Prostate gland (tissue), 2 donors: ENCODE results near the gene KLF1. TPM values are rescaled to one million over a fixed set of nuclear protein-coding genes. Genes with fewer than 3 reads are reported as not detected.

Source experiments
- DNase-seq: peaks from one replicate; pipeline ENCODE4 v3.0.0-alpha.2; 2019; ENCODE audit warnings: low spot score
- H3K27ac ChIP-seq, 2 donors: fragments of 200-600 bp; sonication (generic); 2 replicates each; pipeline ENCODE4 v1.5.1; 2017 to 2019
- H3K27me3 ChIP-seq: fragments of 200-600 bp; sonication (generic); replicated peaks from 2 replicates; pipeline ENCODE4 v1.5.1; 2019; ENCODE audit not compliant: insufficient read depth
- H3K36me3 ChIP-seq, 2 donors: fragments of 200-600 bp; sonication (generic); 1 replicate in 1 of 2; 2 replicates in 1 of 2; pipeline versions ENCODE4 v1.5.1 to v1.8.1; 2017 to 2019
- H3K4me1 ChIP-seq: fragments of 200-600 bp; sonication (generic); replicated peaks from 2 replicates; pipeline ENCODE4 v1.5.1; 2019
- H3K4me3 ChIP-seq, 2 donors: fragments of 200-600 bp; sonication (generic); 2 replicates each; pipeline ENCODE4 v1.5.1; 2017 to 2019
- H3K9me3 ChIP-seq: fragments of 200-600 bp; sonication (generic); 2 replicates; pipeline ENCODE4 v1.5.1; 2017
- POLR2A ChIP-seq: fragments of 450-650 bp; IDR thresholded peaks from one replicate; pipeline ENCODE4 v1.6.1; 2016; ENCODE audit warnings: antibody characterized with exemption, mild to moderate bottlenecking
- POLR2AphosphoS5 ChIP-seq: sonication (generic); formaldehyde crosslinking; IDR thresholded peaks from one replicate; pipeline ENCODE4 v1.6.1; 2017; ENCODE audit warnings: antibody characterized with exemption
- WGBS: methylation state at CpG from one replicate; pipeline ENCODE4 v1.1.5; 2018; 5-methylcytosine and 5-hydroxymethylcytosine counted together
- intact Hi-C: fragments of 100-400 bp; cut with DNase I; formaldehyde crosslinking; loops from one replicate; pipeline ENCODE4 v1.14.2; 2022
- total RNA-seq, 2 donors: library from RNA; depleted of rRNA; stranded (reverse); fragments of >200 nt; gene quantifications; one replicate each; pipeline ENCODE4 v1.1.0, GENCODE V29; 2016
- TF ChIP-seq, protein P1 (sequence below), 4 experiments: fragments of 200-600 bp in 2 of 4; fragments of 450-650 bp in 2 of 4; sonication (generic) in 2 of 4; IDR thresholded peaks; 1 replicate in 3 of 4; 2 replicates in 1 of 4; pipeline ENCODE4 v1.5.1; 2016 to 2019; ENCODE audit warnings: antibody characterized with exemption in 4 of 4, mild to moderate bottlenecking in 2 of 4, moderate library complexity in 2 of 4

KLF1 gene
- total RNA-seq, 2 donors from 2014 or later, result not detected

DNA sequence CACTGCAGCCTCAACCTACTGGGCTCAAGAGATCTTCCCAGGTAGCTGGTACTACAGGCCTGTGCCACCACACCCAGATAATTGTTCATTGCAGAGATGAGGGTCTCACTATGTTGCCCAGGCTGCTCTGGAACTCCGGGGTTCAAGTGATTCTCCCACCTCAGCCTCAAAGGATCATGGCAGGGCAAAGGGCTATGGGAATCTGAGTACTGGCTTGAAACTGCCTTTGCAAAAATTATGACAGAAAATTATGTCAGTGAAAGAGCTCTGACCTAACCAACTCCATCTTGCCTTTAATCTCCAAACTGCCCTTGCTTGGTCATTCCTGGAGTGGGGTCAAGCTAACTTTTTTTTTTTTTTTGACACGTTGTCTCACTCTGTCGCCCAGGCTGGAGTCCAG is 4.4 kb downstream of the KLF1 start:
- intact Hi-C loops, result loop anchor here (10.0 kb wide), 1 partner anchor 52 kb away; the partner anchor contains the start of genes CALR and FARSA
- Histone ChIP-seq H3K9me3 (no peaks in the 10 kb centered on the region), H3K4me1 (no peaks in the 10 kb centered on the region), H3K27me3 (no peaks in the 10 kb centered on the region), H3K36me3 (no peaks in the 10 kb centered on the region), H3K4me3 (no peak overlapping the region), H3K27ac (no peak overlapping the region)
- WGBS, result 91% methylated on average over 3 of the region's 3 CpGs
- no peak for TF ChIP-seq POLR2AphosphoS5
- TF ChIP-seq, protein P1, sequence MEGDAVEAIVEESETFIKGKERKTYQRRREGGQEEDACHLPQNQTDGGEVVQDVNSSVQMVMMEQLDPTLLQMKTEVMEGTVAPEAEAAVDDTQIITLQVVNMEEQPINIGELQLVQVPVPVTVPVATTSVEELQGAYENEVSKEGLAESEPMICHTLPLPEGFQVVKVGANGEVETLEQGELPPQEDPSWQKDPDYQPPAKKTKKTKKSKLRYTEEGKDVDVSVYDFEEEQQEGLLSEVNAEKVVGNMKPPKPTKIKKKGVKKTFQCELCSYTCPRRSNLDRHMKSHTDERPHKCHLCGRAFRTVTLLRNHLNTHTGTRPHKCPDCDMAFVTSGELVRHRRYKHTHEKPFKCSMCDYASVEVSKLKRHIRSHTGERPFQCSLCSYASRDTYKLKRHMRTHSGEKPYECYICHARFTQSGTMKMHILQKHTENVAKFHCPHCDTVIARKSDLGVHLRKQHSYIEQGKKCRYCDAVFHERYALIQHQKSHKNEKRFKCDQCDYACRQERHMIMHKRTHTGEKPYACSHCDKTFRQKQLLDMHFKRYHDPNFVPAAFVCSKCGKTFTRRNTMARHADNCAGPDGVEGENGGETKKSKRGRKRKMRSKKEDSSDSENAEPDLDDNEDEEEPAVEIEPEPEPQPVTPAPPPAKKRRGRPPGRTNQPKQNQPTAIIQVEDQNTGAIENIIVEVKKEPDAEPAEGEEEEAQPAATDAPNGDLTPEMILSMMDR (IDR thresholded peaks at IDR 0.05), result no peak
- no peak for TF ChIP-seq POLR2A
- no peak for DNase-seq

DNA sequence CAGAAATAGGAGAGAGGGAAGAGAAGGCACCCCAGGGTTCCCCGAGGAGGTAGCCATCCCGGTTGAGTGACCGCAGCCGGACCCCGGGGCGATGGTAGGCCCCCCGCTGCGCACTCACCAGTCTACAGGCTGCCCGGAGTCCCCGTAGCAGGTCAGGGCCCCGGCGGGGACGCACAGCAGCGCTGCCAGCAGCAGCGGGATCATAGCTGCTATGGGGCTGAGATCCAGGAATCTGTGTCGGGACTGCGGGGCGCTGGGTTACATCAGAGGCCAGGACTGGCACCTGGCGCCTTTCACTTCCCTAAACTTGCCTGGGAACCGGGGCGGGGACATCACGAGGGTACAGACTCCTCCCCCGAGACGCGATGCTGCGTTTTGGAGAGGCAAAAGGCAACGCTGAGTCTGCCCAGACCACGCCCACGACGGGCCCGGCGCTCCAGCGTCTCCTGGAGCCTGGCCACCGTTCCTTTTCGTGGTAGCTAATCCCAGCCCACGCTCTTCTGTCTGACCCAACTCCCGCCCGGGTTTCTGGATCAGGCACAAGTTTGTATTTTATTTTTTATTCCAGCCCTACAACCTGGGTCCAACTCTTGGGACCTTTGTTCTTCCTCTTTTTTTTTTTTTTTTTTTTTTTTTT is 5.7 kb downstream of the KLF1 start, which contains the start of gene DNASE2:
TSS of gene DNASE2 (minus strand) at position 278 of the 637 bp plus-strand sequence. CDS start at position 204, 74 bp downstream.
- peak within 1 kb of the TSS; percentile 74 to 83 for H3K27ac ChIP-seq
- WGBS, result under 1% methylated on average over 38 of the region's 38 CpGs
- TF ChIP-seq, protein P1 (IDR thresholded peaks at IDR 0.05), result peak in 1 of 4 experiments; percentile 12
- TF ChIP-seq POLR2AphosphoS5, result peak; percentile 98
- peak; percentile 98 for TF ChIP-seq POLR2A
- H3K4me3 ChIP-seq, result peak within 1 kb of the TSS; percentile 45 to 65
- no peaks in the 10 kb centered on the region for H3K4me1 ChIP-seq
- intact Hi-C loops, result loop anchor here (10.0 kb wide), 1 partner anchor 54 kb away; the partner anchor contains the start of genes CALR and FARSA
- no peaks in the 10 kb centered on the region for H3K27me3 ChIP-seq
- DNase-seq, result peak; percentile 98
- H3K9me3 ChIP-seq, result no peaks in the 10 kb centered on the region
- H3K36me3 ChIP-seq, result no peaks in the 10 kb centered on the region

GRCh38 chr19:12880551-12881171 is 6.3 kb downstream of the KLF1 start:
- H3K4me1 ChIP-seq, result no peaks in the 10 kb centered on the region
- intact Hi-C loops, result loop anchor here (10.0 kb wide), 1 partner anchor 54 kb away; the partner anchor contains the start of genes CALR and FARSA
- WGBS, result 9% methylated on average over 27 of the region's 29 CpGs
- H3K27ac ChIP-seq, result peak overlapping the region; percentile 74 to 83
- TF ChIP-seq POLR2AphosphoS5, result no peak
- TF ChIP-seq, protein P1 (IDR thresholded peaks at IDR 0.05), result no peak
- no peak for TF ChIP-seq POLR2A
- no peaks in the 10 kb centered on the region for H3K27me3 ChIP-seq
- H3K36me3 ChIP-seq, result no peaks in the 10 kb centered on the region
- H3K4me3 ChIP-seq, result peak overlapping the region; percentile 45 to 65
- no peak for DNase-seq
- H3K9me3 ChIP-seq, result no peaks in the 10 kb centered on the region

- H3K9me3 ChIP-seq, result no peaks in the 10 kb centered on the region
- TF ChIP-seq, protein P1 (IDR thresholded peaks at IDR 0.05), result no peak
- TF ChIP-seq POLR2A (no peak), POLR2AphosphoS5 (no peak)
- H3K4me1 ChIP-seq, result no peaks in the 10 kb centered on the region
- no peak overlapping the region for H3K4me3 ChIP-seq
- no peak for DNase-seq
- 96% methylated on average over 6 of the region's 6 CpGs for WGBS
- intact Hi-C loops, result no loop called here
- no peaks in the 10 kb centered on the region for H3K27me3 ChIP-seq
- H3K27ac ChIP-seq, result no peak overlapping the region
- no peaks in the 10 kb centered on the region for H3K36me3 ChIP-seq
These were observed 11.9 kb downstream of the KLF1 start for GRCh38 chr19:12875086-12875485.
